Keratinocyte (primary cell): ENCODE results near the gene GPRC5B. TPM values are rescaled to one million over a fixed set of nuclear protein-coding genes. Genes with fewer than 3 reads are reported as not detected.

ENCODE experiments used
- DNase-seq: peaks from one replicate; pipeline ENCODE4 v3.0.0-alpha.2; 2011; ENCODE audit warnings: low read depth, missing footprints, low spot score
- FAIRE-seq: peaks from 2 replicates; lab custom pipeline; 2011; peaks lifted over from hg19 to GRCh38; lab: Jason Lieb, UNC
- H2AFZ ChIP-seq: 2 replicates; pipeline ENCODE4 v1.6.0; 2012; ENCODE audit warnings: low read length, control low read depth, inconsistent platforms; ENCODE audit not compliant: control insufficient read depth
- H3K27ac ChIP-seq: 2 replicates; pipeline ENCODE4 v1.5.1; 2011; ENCODE audit warnings: low read length; ENCODE audit not compliant: control insufficient read depth, insufficient read depth
- H3K27me3 ChIP-seq: 3 replicates; pipeline ENCODE4 v1.6.0; 2011; ENCODE audit warnings: low read length; ENCODE audit not compliant: control insufficient read depth, insufficient read depth; ENCODE audit errors: extremely low read depth
- H3K36me3 ChIP-seq, 2 experiments: 2 replicates in 1 of 2; 3 replicates in 1 of 2; pipeline ENCODE4 v1.5.1; 2011; ENCODE audit warnings: low read length in 2 of 2, mild to moderate bottlenecking in 1 of 2; ENCODE audit not compliant: control insufficient read depth in 2 of 2, insufficient read depth in 2 of 2; ENCODE audit errors: extremely low read depth in 1 of 2
- H3K4me1 ChIP-seq: 3 replicates; pipeline ENCODE4 v1.5.1; 2011; ENCODE audit warnings: low read length; ENCODE audit not compliant: control insufficient read depth, insufficient read depth; ENCODE audit errors: extremely low read depth
- H3K4me2 ChIP-seq: 3 replicates; pipeline ENCODE4 v1.6.0; 2011; ENCODE audit warnings: low read depth, low read length; ENCODE audit not compliant: control insufficient read depth, insufficient read depth; ENCODE audit errors: extremely low read depth
- H3K4me3 ChIP-seq, 3 experiments: fragments of 200-600 bp in 1 of 3; sonication (generic) in 1 of 3; 2 replicates in 2 of 3; 3 replicates in 1 of 3; pipeline ENCODE4 v1.5.1; 2011 to 2016; ENCODE audit warnings: low read length in 3 of 3, mild to moderate bottlenecking in 3 of 3, control low read depth in 2 of 3, inconsistent platforms in 1 of 3, low read depth in 1 of 3, mixed read lengths in 1 of 3, mixed run types in 1 of 3, moderate library complexity in 1 of 3; ENCODE audit not compliant: control insufficient read depth in 2 of 3, insufficient read depth in 2 of 3; ENCODE audit errors: extremely low read depth in 1 of 3
- H3K79me2 ChIP-seq: 2 replicates; pipeline ENCODE4 v1.6.0; 2012; ENCODE audit warnings: low read length; ENCODE audit not compliant: control insufficient read depth, insufficient read depth
- H3K9ac ChIP-seq: 3 replicates; pipeline ENCODE4 v1.6.0; 2011; ENCODE audit warnings: low read length; ENCODE audit not compliant: control insufficient read depth, insufficient read depth; ENCODE audit errors: extremely low read depth
- H3K9me1 ChIP-seq: 3 replicates; pipeline ENCODE4 v1.6.0; 2011; ENCODE audit warnings: low read length; ENCODE audit not compliant: control insufficient read depth, insufficient read depth; ENCODE audit errors: extremely low read depth
- H3K9me3 ChIP-seq: 2 replicates; pipeline ENCODE4 v1.5.1; 2012; ENCODE audit warnings: low read depth, low read length; ENCODE audit not compliant: control insufficient read depth
- H4K20me1 ChIP-seq: 3 replicates; pipeline ENCODE4 v1.6.0; 2011; ENCODE audit warnings: low read length; ENCODE audit not compliant: control insufficient read depth, insufficient read depth; ENCODE audit errors: extremely low read depth
- CTCF ChIP-seq, 3 experiments: IDR thresholded peaks in 1 of 3; conservative IDR thresholded peaks in 1 of 3; optimal IDR thresholded peaks in 1 of 3; 2 replicates in 2 of 3; 3 replicates in 1 of 3; pipeline versions ENCODE3 to v1.5.1; 2011; ENCODE audit warnings: low read length in 3 of 3, mild to moderate bottlenecking in 3 of 3, moderate library complexity in 2 of 3, control low read depth in 1 of 3, inconsistent platforms in 1 of 3; ENCODE audit not compliant: insufficient read depth in 2 of 3; ENCODE audit errors: extremely low read depth in 1 of 3
- EZH2 ChIP-seq: IDR thresholded peaks from one replicate; pipeline ENCODE4 v1.6.1; 2012; ENCODE audit warnings: inconsistent platforms, mild to moderate bottlenecking, low read length, moderate library complexity
- dilution Hi-C: fragments of 300-500 bp; cut with MboI; formaldehyde crosslinking; loops from one replicate; pipeline ENCODE4 v1.7.0; 2020; ENCODE audit warnings: low sequenced_read_pairs; ENCODE audit not compliant: extremely low pct_ligation_motif_present
- polyA plus RNA-seq, 5 experiments: library from polyadenylated mRNA; depleted of rRNA in 3 of 5; stranded (reverse) in 3 of 5; stranded (forward) in 1 of 5; unstranded in 1 of 5; fragments of >200 nt; gene quantifications; 1 replicate in 1 of 5; 2 replicates in 3 of 5; 3 replicates in 1 of 5; pipeline versions ENCODE4 v1.2.1 to v1.2.3, GENCODE V29; 2011 to 2012; ENCODE audit warnings: missing spikeins in 2 of 5, low read depth in 1 of 5, low replicate concordance in 1 of 5

The GPRC5B gene
- polyA plus RNA-seq, 1 donor (not counting 4 experiments of a cell fraction or from before 2014, with no cell fraction given), result 0.03 TPM

- no peaks in the 10 kb centered on the region for H3K4me1 ChIP-seq
- no peaks in the 10 kb centered on the region for H3K9me1 ChIP-seq
- no peaks in the 10 kb centered on the region for H3K9me3 ChIP-seq
- FAIRE-seq (no peak), DNase-seq (no peak)
- TF ChIP-seq CTCF (optimal IDR thresholded peaks at IDR 0.05 in 1 of 3, IDR thresholded peaks at IDR 0.05 in 1 of 3, conservative IDR thresholded peaks at IDR 0.05 in 1 of 3; ENCODE audit: extremely low read depth in 1 of 3, insufficient read depth in 2 of 3, low read length in 3 of 3) (no peak), EZH2 (no peak)
- H3K79me2 ChIP-seq, result no peaks in the 10 kb centered on the region
- no peak overlapping the region for H3K27ac ChIP-seq
- no peak overlapping the region for H3K4me2 ChIP-seq
- H3K9ac ChIP-seq, result no peak overlapping the region
- no peaks in the 10 kb centered on the region for H3K36me3 ChIP-seq
- H4K20me1 ChIP-seq, result no peaks in the 10 kb centered on the region
- peaks cover 4% of the 10 kb centered on the region for H3K27me3 ChIP-seq
- no peak overlapping the region for H2AFZ ChIP-seq
- H3K4me3 ChIP-seq, result no peak overlapping the region
- dilution Hi-C loops, result no loop called here
Measured at GRCh38 chr16:19861811-19862327, 22.8 kb downstream of the GPRC5B start.

GRCh38 chr16:19861133-19861532 lies 23.5 kb downstream of the GPRC5B start:
- no peaks in the 10 kb centered on the region for H3K9me3 ChIP-seq
- dilution Hi-C loops, result no loop called here
- DNase-seq (no peak), FAIRE-seq (no peak)
- no peak overlapping the region for H3K4me3 ChIP-seq
- peaks cover 4% of the 10 kb centered on the region for H3K27me3 ChIP-seq
- H3K4me2 ChIP-seq, result no peak overlapping the region
- H3K4me1 ChIP-seq, result no peaks in the 10 kb centered on the region
- no peaks in the 10 kb centered on the region for H3K9me1 ChIP-seq
- H3K79me2 ChIP-seq, result no peaks in the 10 kb centered on the region
- H3K27ac ChIP-seq, result no peak overlapping the region
- no peaks in the 10 kb centered on the region for H4K20me1 ChIP-seq
- H3K36me3 ChIP-seq, result no peaks in the 10 kb centered on the region
- no peak for TF ChIP-seq CTCF (optimal IDR thresholded peaks at IDR 0.05 in 1 of 3, IDR thresholded peaks at IDR 0.05 in 1 of 3, conservative IDR thresholded peaks at IDR 0.05 in 1 of 3; ENCODE audit: extremely low read depth in 1 of 3, insufficient read depth in 2 of 3, low read length in 3 of 3)
- TF ChIP-seq EZH2, result no peak
- no peak overlapping the region for H3K9ac ChIP-seq
- H2AFZ ChIP-seq, result no peak overlapping the region
